ENCODE results near the gene LEO1. TPM values are rescaled to one million over a fixed set of nuclear protein-coding genes. Genes with fewer than 3 reads are reported as not detected.
A peak's percentile ranks its signal among the peaks of the same experiment; 100 is the strongest.

The LEO1 gene
- total and polyA plus RNA-seq, 2 of the 13 experiments (the other 11 are each of a cell fraction or from before 2014, with no cell fraction given): 17.0 to 60.3 TPM

DNA sequence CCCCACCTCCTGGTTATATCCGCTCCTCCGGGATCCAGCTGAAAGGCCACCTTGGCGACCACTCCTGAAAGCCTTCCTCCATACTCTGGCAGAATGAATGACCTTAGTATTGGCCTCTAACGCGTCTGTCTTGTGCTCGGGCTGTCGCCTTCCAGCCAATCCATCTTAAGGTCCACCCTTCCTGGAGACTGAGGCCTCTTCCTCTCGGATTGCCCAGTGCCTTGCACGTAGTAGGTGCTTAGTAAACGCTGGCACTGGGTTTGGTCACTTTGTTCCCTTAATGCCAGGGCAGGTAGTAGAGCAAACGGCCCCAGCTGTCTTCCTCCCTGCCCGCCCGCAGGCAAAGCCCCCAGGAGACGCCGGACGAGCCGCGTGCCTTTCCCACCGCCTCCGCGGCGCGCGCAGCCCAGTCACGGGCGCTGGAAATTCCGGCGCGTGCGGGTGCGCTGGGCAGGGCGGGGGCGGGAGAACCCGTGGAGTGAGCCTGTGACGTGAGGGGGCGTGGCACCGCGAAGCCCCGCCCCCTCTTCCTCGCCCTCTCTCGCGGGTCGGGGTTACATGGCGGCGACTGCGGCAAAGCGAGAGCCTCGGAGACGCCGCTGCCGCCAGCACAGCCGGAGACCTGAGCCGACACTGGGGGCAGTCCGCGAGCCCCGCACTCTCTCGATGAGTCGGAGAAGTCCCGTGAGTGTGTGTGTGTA, 47.3 kb upstream of the LEO1 start, which contains the start of gene MAPK6 (continued):
- TF ChIP-seq SP2 (CRISPR knock-in tag; IDR thresholded peaks at IDR 0.05): peak; percentile 54; the same call in 1 of the 2 replicates
- TF ChIP-seq, protein P1, sequence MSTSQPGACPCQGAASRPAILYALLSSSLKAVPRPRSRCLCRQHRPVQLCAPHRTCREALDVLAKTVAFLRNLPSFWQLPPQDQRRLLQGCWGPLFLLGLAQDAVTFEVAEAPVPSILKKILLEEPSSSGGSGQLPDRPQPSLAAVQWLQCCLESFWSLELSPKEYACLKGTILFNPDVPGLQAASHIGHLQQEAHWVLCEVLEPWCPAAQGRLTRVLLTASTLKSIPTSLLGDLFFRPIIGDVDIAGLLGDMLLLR (CRISPR knock-in tag; IDR thresholded peaks at IDR 0.05): peak; percentile 97
- TF ChIP-seq, protein P2, sequence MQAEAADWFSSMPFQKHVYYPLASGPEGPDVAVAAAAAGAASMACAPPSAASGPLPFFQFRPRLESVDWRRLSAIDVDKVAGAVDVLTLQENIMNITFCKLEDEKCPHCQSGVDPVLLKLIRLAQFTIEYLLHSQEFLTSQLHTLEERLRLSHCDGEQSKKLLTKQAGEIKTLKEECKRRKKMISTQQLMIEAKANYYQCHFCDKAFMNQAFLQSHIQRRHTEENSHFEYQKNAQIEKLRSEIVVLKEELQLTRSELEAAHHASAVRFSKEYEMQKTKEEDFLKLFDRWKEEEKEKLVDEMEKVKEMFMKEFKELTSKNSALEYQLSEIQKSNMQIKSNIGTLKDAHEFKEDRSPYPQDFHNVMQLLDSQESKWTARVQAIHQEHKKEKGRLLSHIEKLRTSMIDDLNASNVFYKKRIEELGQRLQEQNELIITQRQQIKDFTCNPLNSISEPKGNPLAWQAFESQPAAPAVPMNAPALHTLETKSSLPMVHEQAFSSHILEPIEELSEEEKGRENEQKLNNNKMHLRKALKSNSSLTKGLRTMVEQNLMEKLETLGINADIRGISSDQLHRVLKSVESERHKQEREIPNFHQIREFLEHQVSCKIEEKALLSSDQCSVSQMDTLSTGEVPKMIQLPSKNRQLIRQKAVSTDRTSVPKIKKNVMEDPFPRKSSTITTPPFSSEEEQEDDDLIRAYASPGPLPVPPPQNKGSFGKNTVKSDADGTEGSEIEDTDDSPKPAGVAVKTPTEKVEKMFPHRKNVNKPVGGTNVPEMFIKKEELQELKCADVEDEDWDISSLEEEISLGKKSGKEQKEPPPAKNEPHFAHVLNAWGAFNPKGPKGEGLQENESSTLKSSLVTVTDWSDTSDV (CRISPR knock-in tag; IDR thresholded peaks at IDR 0.05): peak; percentile 95; the same call in 1 of the 2 replicates
- TF ChIP-seq, protein P3, sequence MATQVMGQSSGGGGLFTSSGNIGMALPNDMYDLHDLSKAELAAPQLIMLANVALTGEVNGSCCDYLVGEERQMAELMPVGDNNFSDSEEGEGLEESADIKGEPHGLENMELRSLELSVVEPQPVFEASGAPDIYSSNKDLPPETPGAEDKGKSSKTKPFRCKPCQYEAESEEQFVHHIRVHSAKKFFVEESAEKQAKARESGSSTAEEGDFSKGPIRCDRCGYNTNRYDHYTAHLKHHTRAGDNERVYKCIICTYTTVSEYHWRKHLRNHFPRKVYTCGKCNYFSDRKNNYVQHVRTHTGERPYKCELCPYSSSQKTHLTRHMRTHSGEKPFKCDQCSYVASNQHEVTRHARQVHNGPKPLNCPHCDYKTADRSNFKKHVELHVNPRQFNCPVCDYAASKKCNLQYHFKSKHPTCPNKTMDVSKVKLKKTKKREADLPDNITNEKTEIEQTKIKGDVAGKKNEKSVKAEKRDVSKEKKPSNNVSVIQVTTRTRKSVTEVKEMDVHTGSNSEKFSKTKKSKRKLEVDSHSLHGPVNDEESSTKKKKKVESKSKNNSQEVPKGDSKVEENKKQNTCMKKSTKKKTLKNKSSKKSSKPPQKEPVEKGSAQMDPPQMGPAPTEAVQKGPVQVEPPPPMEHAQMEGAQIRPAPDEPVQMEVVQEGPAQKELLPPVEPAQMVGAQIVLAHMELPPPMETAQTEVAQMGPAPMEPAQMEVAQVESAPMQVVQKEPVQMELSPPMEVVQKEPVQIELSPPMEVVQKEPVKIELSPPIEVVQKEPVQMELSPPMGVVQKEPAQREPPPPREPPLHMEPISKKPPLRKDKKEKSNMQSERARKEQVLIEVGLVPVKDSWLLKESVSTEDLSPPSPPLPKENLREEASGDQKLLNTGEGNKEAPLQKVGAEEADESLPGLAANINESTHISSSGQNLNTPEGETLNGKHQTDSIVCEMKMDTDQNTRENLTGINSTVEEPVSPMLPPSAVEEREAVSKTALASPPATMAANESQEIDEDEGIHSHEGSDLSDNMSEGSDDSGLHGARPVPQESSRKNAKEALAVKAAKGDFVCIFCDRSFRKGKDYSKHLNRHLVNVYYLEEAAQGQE (IDR thresholded peaks at IDR 0.05; ENCODE audit: borderline replicate concordance in 1 of 2, low read depth in 1 of 2, low read length in 2 of 2): peak in 1 of 2 experiments; percentile 67; a peak in 2 of 4 replicates
- TF ChIP-seq ZNF709 (CRISPR knock-in tag; IDR thresholded peaks at IDR 0.05): peak; percentile 96
- TF ChIP-seq ZNF562 (CRISPR knock-in tag; IDR thresholded peaks at IDR 0.05; ENCODE audit: borderline replicate concordance): peak; percentile 82
- peak; percentile 89 for TF ChIP-seq SAP130 (CRISPR knock-in tag; IDR thresholded peaks at IDR 0.05; ENCODE audit: low read depth)
- peak; percentile 96 for TF ChIP-seq RBFOX2 (IDR thresholded peaks at IDR 0.05; ENCODE audit: low read depth, low read length)
- TF ChIP-seq IRF2 (CRISPR knock-in tag; IDR thresholded peaks at IDR 0.05): peak; percentile 81; the same call in 1 of the 2 replicates
- TF ChIP-seq, protein P4, sequence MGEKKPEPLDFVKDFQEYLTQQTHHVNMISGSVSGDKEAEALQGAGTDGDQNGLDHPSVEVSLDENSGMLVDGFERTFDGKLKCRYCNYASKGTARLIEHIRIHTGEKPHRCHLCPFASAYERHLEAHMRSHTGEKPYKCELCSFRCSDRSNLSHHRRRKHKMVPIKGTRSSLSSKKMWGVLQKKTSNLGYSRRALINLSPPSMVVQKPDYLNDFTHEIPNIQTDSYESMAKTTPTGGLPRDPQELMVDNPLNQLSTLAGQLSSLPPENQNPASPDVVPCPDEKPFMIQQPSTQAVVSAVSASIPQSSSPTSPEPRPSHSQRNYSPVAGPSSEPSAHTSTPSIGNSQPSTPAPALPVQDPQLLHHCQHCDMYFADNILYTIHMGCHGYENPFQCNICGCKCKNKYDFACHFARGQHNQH (CRISPR knock-in tag; IDR thresholded peaks at IDR 0.05): peak; percentile 78
- peak; percentile 94 for TF ChIP-seq ZNF430 (CRISPR knock-in tag; IDR thresholded peaks at IDR 0.05)
- peak; percentile 45; the same call in 1 of the 2 replicates for TF ChIP-seq PHF21A (CRISPR knock-in tag; IDR thresholded peaks at IDR 0.05)
- TF ChIP-seq GABPB1 (CRISPR knock-in tag; IDR thresholded peaks at IDR 0.05): peak; percentile 83; the same call in 1 of the 2 replicates
- 0 out of 2 replicates have a peak, but pooled peaks have one; percentile 27 for TF ChIP-seq ZKSCAN8 (CRISPR knock-in tag; IDR thresholded peaks at IDR 0.05; ENCODE audit: borderline replicate concordance)
- peak; percentile 92; the same call in 1 of the 2 replicates for TF ChIP-seq ZFP90 (CRISPR knock-in tag; IDR thresholded peaks at IDR 0.05; ENCODE audit: borderline replicate concordance)
- no peak for TF ChIP-seq ARID2 (CRISPR knock-in tag; IDR thresholded peaks at IDR 0.05; ENCODE audit: borderline replicate concordance)
- no peak for TF ChIP-seq RFX3 (CRISPR knock-in tag; IDR thresholded peaks at IDR 0.05)
- peak; percentile 93 for TF ChIP-seq SPEN (CRISPR knock-in tag; IDR thresholded peaks at IDR 0.05; ENCODE audit: low read depth)
- no peak for TF ChIP-seq RAD51 (IDR thresholded peaks at IDR 0.05; ENCODE audit: borderline replicate concordance)
- TF ChIP-seq ZFP37 (CRISPR knock-in tag; IDR thresholded peaks at IDR 0.05; ENCODE audit: borderline replicate concordance): no peak
- TF ChIP-seq, protein P5, sequence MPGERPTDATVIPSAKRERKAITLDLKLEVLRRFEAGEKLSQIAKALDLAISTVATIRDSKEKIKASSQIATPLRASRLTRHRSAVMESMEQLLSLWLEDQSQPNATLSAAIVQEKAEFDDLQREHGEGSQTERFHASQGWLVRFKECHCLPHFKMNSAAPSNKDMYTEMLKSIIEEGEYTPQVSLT (CRISPR knock-in tag; IDR thresholded peaks at IDR 0.05; ENCODE audit: borderline replicate concordance, low read depth): 0 out of 2 replicates have a peak, but pooled peaks have one; percentile 94

Measured in HepG2 (cell line).